Natural killer cell treated with Interleukin-12 subunit alpha and Interleukin-12 subunit beta and Interleukin-15 and Interleukin-18, amount 100 ng/mL, for 72 hours (primary cell): ENCODE results near the gene CLPTM1. TPM values are rescaled to one million over a fixed set of nuclear protein-coding genes. Genes with fewer than 3 reads are reported as not detected.
"Not testable (repeated sequence)": the region's sequence is repeated elsewhere in the genome, so short reads cannot be mapped to it uniquely, and the experiment has no call there.

Experiments used
- ATAC-seq, 2 donors: fragments of 150-1000 bp; cut with Tn5 transposase in 1 of 2; sonication (Bioruptor Pico), chemical (Tn5 transposase) in 1 of 2; 2 replicates each; pipeline ENCODE4 v1.10.0; 2021
- DNase-seq: peaks from one replicate; pipeline ENCODE4 v3.0.0; 2022; ENCODE audit warnings: low spot score
- H3K27ac Mint-ChIP-seq, 2 donors: 1 replicate in 1 of 2; 2 replicates in 1 of 2; pipeline ENCODE4 v1.8.0; 2022; ENCODE audit warnings: mixed read lengths in 2 of 2, mild to moderate bottlenecking in 1 of 2, moderate library complexity in 1 of 2
- H3K27me3 Mint-ChIP-seq, 2 donors: 1 replicate in 1 of 2; 2 replicates in 1 of 2; pipeline ENCODE4 v1.8.0; 2022; ENCODE audit warnings: mixed read lengths in 2 of 2
- H3K36me3 Mint-ChIP-seq: one replicate; pipeline ENCODE4 v1.8.0; 2022; ENCODE audit warnings: mixed read lengths
- H3K4me1 Mint-ChIP-seq, 2 donors: 1 replicate in 1 of 2; 2 replicates in 1 of 2; pipeline ENCODE4 v1.8.0; 2022; ENCODE audit warnings: low read depth in 2 of 2, mixed read lengths in 2 of 2, mild to moderate bottlenecking in 1 of 2
- H3K4me3 Mint-ChIP-seq: one replicate; pipeline ENCODE4 v1.8.0; 2022; ENCODE audit warnings: mixed read lengths
- H3K9me3 Mint-ChIP-seq: 2 replicates; pipeline ENCODE4 v1.8.0; 2022; ENCODE audit warnings: mixed read lengths
- total RNA-seq, 2 donors: library from RNA; stranded (reverse); gene quantifications; one replicate each; pipeline ENCODE4 v1.2.3, GENCODE V29; 2022

CLPTM1 gene
- total RNA-seq, 2 donors from 2014 or later: 90.9 to 116 TPM

DNA sequence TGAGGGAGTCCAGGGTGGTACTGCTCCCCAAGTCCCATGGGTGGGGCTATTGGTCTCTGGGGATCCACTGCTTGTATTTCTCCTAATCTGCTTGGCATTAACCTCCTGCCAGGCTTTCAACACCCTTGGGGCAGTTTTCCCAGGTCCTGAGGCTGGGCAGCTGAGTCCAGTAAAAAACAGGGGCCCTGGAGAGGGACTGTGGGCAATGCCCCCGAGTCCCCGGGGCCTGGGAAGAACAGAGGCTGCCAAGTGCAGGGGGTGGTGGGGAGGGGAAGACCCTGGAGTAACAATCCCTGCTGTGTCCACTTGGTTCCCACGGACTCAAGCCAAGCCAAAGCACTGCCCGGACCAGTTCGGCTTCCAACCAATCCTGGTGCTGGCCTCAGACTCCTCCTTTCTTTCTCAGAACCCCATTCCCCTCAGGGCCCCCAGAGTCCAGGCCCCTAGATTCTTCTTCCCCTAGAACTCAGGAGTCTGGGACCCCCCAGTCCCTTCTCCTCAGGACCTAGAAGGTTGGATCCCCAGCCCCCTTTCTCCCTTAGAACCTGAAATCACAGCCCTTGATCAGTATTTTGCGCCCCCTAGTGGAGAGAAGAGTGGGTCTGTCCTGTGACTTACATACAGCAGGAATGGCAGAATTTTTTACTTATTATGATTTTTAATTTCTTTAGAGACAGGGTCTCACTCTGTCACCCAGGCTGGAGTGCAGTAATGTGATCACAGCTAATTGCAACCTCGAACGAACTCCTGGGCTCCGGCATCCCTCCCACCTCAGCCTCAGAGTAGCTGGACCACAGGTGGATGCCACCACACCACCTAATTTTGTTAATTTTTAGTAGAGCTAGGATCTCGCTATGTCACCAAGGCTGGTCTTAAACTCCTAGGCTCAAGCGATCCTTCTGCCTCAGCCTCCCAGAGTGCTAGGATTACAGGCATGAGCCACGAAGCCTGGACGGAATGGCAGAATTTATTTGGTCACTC, 3.7 kb upstream of the CLPTM1 start:
- Mint-ChIP-seq H3K4me1 (peaks cover 24 to 26% of the 10 kb centered on the region in 2 donors), H3K36me3 (no peaks in the 10 kb centered on the region), H3K27ac (no peak overlapping the region), H3K4me3 (no peak overlapping the region), H3K9me3 (no peaks in the 10 kb centered on the region), H3K27me3 (no peaks in the 10 kb centered on the region)
- ATAC-seq (no peak), DNase-seq (peak; percentile 70)

DNA sequence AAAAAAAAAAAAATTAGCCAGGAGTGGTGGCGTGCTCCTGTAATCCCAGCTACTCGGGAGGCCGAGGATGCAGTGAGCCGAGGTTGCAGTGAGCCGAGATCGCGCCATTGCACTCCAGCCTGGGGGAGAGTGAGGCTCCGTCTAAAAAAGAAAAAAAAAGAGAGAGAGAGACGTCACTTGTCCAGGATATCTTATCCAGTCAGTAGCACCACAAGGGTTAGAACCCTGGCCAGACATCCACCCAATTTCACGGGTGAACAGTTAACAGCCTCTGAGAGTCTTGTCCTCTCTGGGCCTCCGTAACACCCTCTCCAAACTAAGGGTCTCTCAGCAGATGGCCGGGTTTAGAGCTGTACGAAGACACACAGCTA, 917 bp upstream of the CLPTM1 start:
- Mint-ChIP-seq H3K27ac (peak overlapping the region; percentile 96), H3K36me3 (no peaks in the 10 kb centered on the region), H3K9me3 (no peaks in the 10 kb centered on the region), H3K4me3 (peak overlapping the region; percentile 97), H3K4me1 (peaks cover 36 to 41% of the 10 kb centered on the region in 2 donors), H3K27me3 (no peaks in the 10 kb centered on the region)
- DNase-seq (no peak), ATAC-seq (no peak)

DNA sequence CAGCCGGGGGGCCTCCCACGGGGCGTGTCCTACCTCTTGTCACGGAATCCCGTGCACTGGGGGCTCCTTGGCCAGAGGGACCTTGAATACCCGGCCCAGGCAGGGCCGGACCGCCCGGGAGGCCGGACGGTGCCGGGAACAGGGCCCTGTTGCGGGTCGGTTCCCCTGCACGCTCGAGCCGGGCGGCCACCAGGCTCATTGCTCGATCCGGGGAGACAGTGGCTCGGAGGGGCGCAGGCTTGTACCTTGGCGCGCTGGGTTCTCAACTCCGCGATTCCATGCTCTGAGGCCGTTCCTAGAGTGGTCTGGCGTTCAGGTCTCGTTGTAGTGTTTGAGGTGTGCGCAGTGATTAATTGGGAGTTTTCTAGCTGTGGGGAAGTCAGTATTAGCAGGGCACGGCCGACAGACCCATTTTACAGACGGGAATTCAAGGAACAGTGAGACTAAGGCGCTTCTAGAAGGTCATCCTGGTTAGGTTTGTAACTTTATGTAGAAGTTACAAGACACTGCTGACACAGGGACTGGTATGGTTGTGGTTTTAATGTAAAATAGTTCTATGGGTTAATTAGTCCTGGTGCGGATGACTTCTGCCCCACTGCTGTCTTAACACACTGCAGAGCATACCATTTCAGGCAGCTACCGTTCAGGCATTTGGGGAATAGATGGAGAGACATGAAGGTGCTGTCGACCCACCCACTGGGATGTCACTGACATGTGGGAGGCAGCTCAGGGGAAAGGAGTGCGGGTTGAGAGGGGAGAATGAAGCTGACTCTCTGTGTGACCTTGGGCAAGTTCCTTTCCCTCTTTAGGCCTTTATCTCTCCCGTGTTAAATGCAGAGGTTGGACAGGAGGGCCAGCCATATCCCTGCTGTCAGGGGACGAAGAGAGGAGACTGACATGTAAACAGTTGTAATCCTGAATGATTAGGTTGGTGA, 592 bp downstream of the CLPTM1 start:
- Mint-ChIP-seq H3K27me3 (no peaks in the 10 kb centered on the region), H3K4me1 (peaks cover 49 to 53% of the 10 kb centered on the region in 2 donors), H3K9me3 (no peaks in the 10 kb centered on the region), H3K4me3 (peak overlapping the region; percentile 89), H3K36me3 (no peaks in the 10 kb centered on the region), H3K27ac (peak overlapping the region; percentile 96)
- DNase-seq (no peak), ATAC-seq (no peak)

DNA sequence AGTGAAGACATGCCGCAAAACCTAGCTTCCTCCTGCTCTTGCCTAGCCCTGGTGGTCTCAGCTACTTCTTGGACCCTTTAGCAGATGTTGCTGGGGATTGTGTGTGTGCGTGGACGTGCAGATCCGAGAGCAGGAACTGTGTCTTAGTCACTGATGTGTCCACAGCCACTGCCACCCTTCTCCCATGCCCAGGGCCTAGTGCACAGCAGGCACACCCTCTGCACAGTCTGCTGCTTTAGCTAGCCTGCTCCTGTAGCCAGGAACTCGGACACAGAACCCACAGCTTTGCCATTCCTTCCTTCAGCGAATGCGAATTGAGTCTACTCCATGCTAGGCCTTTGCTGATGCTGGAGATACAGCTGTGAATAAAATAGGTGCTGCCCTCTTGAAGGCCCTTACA, 2.3 kb downstream of the CLPTM1 start:
- H3K36me3 Mint-ChIP-seq: no peaks in the 10 kb centered on the region
- ATAC-seq (no peak), DNase-seq (no peak)
- peak overlapping the region; percentile 96 for H3K27ac Mint-ChIP-seq
- peaks cover 49 to 53% of the 10 kb centered on the region in 2 donors for H3K4me1 Mint-ChIP-seq
- no peaks in the 10 kb centered on the region for H3K27me3 Mint-ChIP-seq
- H3K4me3 Mint-ChIP-seq: peak overlapping the region; percentile 89
- H3K9me3 Mint-ChIP-seq: no peaks in the 10 kb centered on the region

DNA sequence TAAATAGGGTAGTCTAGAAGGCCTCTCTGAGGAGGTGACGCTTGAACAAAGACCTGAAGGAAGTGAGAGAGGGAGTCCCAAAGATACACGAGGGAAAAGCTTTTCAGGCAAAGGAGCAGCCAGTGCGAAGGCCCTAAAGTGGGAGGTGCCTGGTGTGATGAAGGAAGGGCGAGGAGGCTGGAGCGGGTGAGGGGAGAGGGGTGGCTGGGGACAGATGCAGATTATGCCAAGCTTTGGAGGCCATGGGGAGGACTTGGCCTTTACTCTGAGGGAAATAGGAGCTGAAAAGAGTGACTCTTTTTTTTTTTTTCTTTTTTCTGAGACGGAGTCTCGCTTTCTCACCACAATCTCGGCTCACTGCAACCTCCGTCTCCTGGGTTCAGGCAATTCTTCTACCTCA, 2.9 kb downstream of the CLPTM1 start:
- H3K9me3 Mint-ChIP-seq: no peaks in the 10 kb centered on the region
- no peak overlapping the region for H3K4me3 Mint-ChIP-seq
- DNase-seq: no peak
- no peaks in the 10 kb centered on the region for H3K36me3 Mint-ChIP-seq
- ATAC-seq: no peak
- H3K27ac Mint-ChIP-seq: peak overlapping the region in 1 of 2 donors; percentile 96
- peaks cover 49 to 53% of the 10 kb centered on the region in 2 donors for H3K4me1 Mint-ChIP-seq
- H3K27me3 Mint-ChIP-seq: no peaks in the 10 kb centered on the region

DNA sequence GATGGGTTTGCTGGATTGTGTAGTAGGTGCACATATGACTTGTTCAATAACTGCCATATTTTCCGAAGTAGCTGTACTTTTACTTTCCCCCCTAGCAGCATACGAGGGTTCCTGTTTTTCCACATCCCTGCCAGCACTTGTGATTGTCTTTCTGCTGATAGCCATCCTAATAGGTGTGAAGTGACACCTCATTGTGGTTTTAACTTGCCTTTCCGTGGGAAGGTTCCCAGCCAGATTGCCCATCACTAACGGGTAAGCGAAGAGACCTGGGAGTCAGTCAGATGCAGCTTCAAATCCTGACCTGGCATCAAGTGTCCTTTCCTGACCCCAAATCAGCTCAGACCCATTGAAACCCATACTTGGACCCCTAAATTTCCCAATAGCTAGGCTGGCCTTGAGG, 4.5 kb downstream of the CLPTM1 start:
- no peak for DNase-seq
- no peak for ATAC-seq
- H3K27me3 Mint-ChIP-seq: no peaks in the 10 kb centered on the region
- no peaks in the 10 kb centered on the region for H3K9me3 Mint-ChIP-seq
- no peaks in the 10 kb centered on the region for H3K36me3 Mint-ChIP-seq
- H3K4me1 Mint-ChIP-seq: peaks cover 41 to 43% of the 10 kb centered on the region in 2 donors
- H3K27ac Mint-ChIP-seq: peak overlapping the region; percentile 26 to 47
- H3K4me3 Mint-ChIP-seq: no peak overlapping the region

DNA sequence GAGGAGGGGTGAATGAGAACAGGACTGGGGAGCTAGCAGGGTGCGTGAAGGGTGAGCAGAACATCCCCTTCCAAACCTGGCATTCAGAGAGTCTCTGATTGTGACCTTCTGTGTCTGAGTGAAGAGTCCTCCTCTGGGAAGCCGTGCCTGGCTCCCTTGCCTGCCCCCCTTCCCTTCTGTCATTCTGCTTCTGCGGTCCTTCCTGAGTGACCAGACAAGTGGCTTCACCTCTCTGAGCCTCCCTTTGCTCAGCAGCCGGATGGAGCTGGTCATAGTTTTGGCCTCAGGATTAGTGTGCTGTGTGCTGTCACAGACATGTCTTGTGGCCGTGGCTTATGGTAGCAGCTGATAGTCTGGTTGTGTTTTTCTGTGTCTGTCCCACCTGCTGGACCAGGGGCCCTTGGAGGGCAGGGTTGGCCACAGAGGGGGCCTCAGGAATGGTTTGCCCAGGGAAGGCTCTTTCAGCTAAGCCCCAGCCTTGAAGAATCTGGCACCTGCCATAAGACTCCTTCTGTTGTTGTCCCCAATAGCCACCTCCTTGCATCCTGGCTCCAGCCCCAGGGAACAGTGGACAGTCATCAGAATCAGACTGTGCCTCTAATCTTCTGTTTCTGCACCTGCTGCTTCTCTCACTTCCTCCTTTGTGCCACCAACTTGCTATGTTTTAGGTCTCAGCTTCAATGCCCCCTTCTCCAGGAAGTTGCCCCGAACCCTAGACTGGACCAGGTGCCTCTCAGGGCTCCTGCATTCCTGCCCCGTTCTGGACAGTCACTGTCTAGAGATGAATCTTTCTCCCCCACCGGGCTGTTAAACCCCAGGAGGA, 5.9 kb downstream of the CLPTM1 start:
- Mint-ChIP-seq H3K27me3 (no peaks in the 10 kb centered on the region), H3K4me1 (peaks cover 32 to 33% of the 10 kb centered on the region in 2 donors), H3K9me3 (no peaks in the 10 kb centered on the region), H3K27ac (peak overlapping the region in 1 of 2 donors; percentile 47), H3K36me3 (no peaks in the 10 kb centered on the region), H3K4me3 (no peak overlapping the region)
- ATAC-seq: no peak
- no peak for DNase-seq

DNA sequence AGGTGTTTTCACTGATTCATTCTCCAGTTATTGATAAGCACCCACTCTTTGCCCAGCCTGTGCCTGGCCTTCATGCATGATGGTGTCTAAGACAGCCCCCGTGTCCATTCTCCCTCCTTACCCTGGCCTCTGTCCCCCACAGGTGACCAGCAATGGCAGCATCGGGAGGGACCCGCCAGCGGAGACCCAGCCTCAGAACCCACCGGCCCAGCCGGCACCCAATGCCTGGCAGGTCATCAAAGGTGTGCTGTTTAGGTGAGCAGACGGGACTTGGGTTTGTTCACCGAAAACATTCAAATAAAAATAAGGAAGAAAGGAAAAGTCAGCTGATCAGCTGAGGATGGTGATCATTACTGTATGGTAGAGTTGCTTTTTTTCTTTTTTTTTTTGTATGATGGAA, 6.6 kb downstream of the CLPTM1 start:
- ATAC-seq (no peak), DNase-seq (no peak)
- H3K9me3 Mint-ChIP-seq: no peaks in the 10 kb centered on the region
- no peaks in the 10 kb centered on the region for H3K36me3 Mint-ChIP-seq
- H3K4me3 Mint-ChIP-seq: no peak overlapping the region
- no peaks in the 10 kb centered on the region for H3K27me3 Mint-ChIP-seq
- H3K4me1 Mint-ChIP-seq: peaks cover 26% of the 10 kb centered on the region in 2 donors
- peak overlapping the region in 1 of 2 donors; percentile 10 for H3K27ac Mint-ChIP-seq

DNA sequence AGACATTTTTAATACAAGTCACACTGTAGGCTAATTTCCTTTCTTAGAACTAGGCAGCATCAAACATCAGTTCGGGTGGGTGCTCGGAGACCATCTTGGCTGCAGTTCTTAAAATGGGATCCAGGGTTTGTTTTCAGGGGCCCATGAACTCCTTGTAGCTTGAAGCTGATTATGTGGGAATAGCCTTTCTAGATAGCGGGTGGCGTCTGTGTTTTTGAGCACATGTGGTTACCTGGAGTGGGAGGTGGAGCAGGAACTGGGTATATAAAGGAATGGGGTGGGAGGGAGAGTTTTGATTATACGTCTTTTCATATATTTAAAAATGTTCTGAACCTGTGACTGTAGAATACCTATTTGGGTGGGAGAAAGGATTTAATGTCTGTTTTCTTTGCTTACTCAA, 12.9 kb downstream of the CLPTM1 start:
- Mint-ChIP-seq H3K4me3 (no peak overlapping the region), H3K4me1 (peaks cover 4 to 6% of the 10 kb centered on the region in 2 donors), H3K27me3 (no peaks in the 10 kb centered on the region), H3K27ac (peak overlapping the region in 1 of 2 donors; percentile 21), H3K9me3 (no peaks in the 10 kb centered on the region), H3K36me3 (peaks cover 7% of the 10 kb centered on the region)
- DNase-seq (no peak), ATAC-seq (no peak)

DNA sequence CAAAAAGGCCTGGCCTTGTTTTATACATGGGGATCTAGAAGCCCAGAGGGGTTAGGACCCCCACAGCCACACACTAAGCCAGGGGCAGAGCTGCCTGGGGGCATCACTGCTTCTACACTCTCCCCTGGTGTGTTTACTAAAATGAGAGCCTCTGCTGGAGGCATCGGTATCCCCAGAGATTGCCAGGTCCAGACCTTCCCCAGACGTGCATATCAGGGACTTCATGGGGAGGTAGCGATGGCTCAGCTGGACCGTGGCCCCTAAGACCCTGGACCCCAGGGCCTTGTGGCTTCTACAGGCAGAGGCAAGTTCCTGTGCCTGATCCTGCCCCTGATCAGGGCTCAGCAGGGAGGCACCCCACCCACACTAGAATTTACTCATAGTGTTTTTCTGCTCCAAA, 13.5 kb downstream of the CLPTM1 start:
- H3K27ac Mint-ChIP-seq: peak overlapping the region in 1 of 2 donors; percentile 21
- H3K36me3 Mint-ChIP-seq: peaks cover 7% of the 10 kb centered on the region
- H3K4me3 Mint-ChIP-seq: no peak overlapping the region
- ATAC-seq (peak in 1 of 2 donors; percentile 20), DNase-seq (no peak)
- no peaks in the 10 kb centered on the region for H3K27me3 Mint-ChIP-seq
- peaks cover 4 to 6% of the 10 kb centered on the region in 2 donors for H3K4me1 Mint-ChIP-seq
- H3K9me3 Mint-ChIP-seq: no peaks in the 10 kb centered on the region

DNA sequence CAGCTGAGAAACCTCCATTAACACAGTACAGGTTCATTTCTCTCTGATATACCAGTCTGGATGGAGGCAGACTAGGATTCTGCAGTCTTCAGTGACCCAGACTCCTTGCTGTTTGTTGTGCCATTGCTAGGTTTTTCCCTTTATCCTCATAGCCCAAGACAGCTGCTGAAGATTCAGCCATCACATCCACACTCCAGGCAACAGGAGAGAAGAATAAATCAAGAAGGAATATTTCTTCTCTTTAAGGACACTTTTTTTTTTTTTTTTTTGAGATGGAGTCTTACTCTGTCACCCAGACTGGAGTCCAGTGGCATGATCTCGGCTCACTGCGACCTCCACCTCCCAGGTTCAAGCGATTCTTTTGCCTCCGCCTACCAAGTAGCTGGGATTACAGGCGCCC, 14.3 kb downstream of the CLPTM1 start:
- Mint-ChIP-seq H3K4me1 (peaks cover 4 to 6% of the 10 kb centered on the region in 2 donors), H3K27ac (no peak overlapping the region), H3K27me3 (no peaks in the 10 kb centered on the region), H3K4me3 (no peak overlapping the region), H3K9me3 (no peaks in the 10 kb centered on the region), H3K36me3 (peaks cover 7% of the 10 kb centered on the region)
- no peak for ATAC-seq
- no peak for DNase-seq

DNA sequence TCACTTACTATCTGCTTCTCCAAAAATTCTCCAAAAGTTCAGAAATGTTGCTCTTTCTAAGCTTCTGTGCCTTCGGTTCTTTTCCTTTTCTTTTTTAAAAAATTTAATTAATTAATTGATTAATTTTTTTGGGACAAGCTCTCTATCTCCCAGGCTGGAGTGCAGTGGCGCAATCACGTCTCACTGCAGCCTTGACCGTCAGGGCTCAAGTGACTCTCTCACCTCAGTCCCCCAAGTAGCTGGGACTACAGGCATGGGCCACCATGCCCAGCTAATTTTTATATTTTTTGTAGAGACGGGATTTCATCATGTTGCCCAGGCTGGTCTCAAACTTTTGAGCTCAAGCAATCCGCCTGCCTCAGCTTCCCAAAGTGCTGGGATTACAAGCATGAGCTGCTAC, 16.3 kb downstream of the CLPTM1 start:
- H3K9me3 Mint-ChIP-seq, H3K4me1 Mint-ChIP-seq, ATAC-seq, H3K4me3 Mint-ChIP-seq, H3K36me3 Mint-ChIP-seq, H3K27ac Mint-ChIP-seq, H3K27me3 Mint-ChIP-seq, DNase-seq: not testable (repeated sequence)

DNA sequence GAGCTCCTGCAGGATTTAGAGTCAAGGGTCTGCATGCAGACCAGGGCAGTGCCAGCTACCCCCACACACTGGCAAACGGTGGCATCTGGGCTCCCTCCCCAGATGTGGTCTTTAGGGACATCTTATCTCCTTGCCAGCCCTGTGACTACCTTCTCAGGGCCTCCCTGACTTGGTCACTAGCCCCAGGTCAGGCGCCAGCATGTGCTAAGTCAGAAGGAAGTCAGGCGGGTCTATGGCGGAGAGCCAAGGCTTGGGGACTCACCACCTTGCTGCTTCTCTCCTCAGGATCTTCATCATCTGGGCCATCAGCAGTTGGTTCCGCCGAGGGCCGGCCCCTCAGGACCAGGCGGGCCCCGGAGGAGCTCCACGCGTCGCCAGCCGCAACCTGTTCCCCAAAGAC, 17.6 kb downstream of the CLPTM1 start:
- Mint-ChIP-seq H3K4me3 (no peak overlapping the region), H3K4me1 (peaks cover 4 to 9% of the 10 kb centered on the region in 2 donors), H3K27ac (no peak overlapping the region), H3K36me3 (peaks cover 4% of the 10 kb centered on the region), H3K9me3 (no peaks in the 10 kb centered on the region), H3K27me3 (no peaks in the 10 kb centered on the region)
- ATAC-seq (no peak), DNase-seq (no peak)
